Ovary (tissue), 1 donor: ENCODE measurements around the gene SEMA6D.

Experiments used
- EP300 ChIP-seq: sonication (generic); formaldehyde crosslinking; IDR thresholded peaks from one replicate; pipeline ENCODE4 v1.6.1; 2017; ENCODE audit warnings: antibody characterized with exemption
- POLR2A ChIP-seq: fragments of 450-650 bp; IDR thresholded peaks from one replicate; pipeline ENCODE4 v1.6.1; 2017; ENCODE audit warnings: antibody characterized with exemption, mild to moderate bottlenecking, moderate library complexity

DNA sequence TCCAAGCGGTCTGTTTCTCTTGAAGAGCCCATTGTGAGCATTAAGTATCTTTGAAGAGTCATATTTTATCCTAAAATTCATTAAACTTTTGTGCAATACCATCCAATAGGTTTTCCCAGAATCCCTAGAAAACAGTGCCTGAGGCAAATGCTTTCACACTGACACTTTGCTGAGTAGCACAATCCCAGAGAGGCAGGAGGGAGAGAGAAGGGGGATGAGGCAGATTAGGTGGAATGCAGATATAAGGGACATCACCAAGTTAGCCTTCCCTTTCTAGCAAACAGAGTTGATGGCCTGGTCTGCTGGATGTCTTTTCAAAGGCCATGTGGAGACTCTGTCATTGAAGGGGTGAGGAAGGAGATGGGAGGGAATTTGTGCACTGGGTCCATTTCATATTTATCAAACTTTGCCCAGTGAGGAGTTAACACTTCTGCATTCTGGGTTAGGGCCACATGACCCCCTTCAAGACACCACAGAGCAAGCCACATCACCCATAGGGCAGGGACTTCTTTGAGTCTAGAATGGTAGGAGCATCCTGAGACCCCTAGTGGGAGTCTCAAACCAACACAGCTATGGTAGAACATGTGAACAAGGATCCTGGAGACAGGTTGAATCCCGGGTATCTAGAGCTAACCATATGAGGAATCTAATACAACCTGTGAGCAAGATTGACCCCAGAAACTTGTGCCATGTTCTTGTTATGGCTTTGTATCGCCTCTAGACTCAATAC is 32.0 kb upstream of the SEMA6D start:
- TF ChIP-seq POLR2A (no peak), EP300 (no peak)
